BLaER1 treated with 17β-estradiol and CSF1 and Interleukin-3, amounts not matched to agents 10 nM and 100 nM (cell line): Measurements from ENCODE around the gene CERS1.
A peak's percentile ranks its signal among the peaks of the same experiment; 100 is the strongest.

Source experiments
- H3K27ac ChIP-seq, 11 experiments: shearing (Covaris generic); formaldehyde crosslinking; 2 replicates each; pipeline ENCODE4 v1.8.1; 2022
- H3K27me3 ChIP-seq, 11 experiments: shearing (Covaris generic); formaldehyde crosslinking; 2 replicates each; pipeline ENCODE4 v1.8.1; 2022
- H3K36me3 ChIP-seq, 11 experiments: shearing (Covaris generic); formaldehyde crosslinking; 2 replicates each; pipeline ENCODE4 v1.8.1; 2022
- H3K4me1 ChIP-seq, 10 experiments: shearing (Covaris generic); formaldehyde crosslinking; 2 replicates each; pipeline ENCODE4 v1.8.1; 2022
- H3K4me2 ChIP-seq, 11 experiments: shearing (Covaris generic); formaldehyde crosslinking; 2 replicates each; pipeline ENCODE4 v1.8.1; 2022
- H3K4me3 ChIP-seq, 10 experiments: shearing (Covaris generic); formaldehyde crosslinking; 2 replicates each; pipeline ENCODE4 v1.8.1; 2022
- H3K9ac ChIP-seq, 11 experiments: shearing (Covaris generic); formaldehyde crosslinking; 2 replicates each; pipeline ENCODE4 v1.8.1; 2022
- H3K9me3 ChIP-seq, 11 experiments: shearing (Covaris generic); formaldehyde crosslinking; replicated peaks in 1 of 11; 2 replicates each; pipeline ENCODE4 v1.8.1; 2022
- H4K20me1 ChIP-seq, 11 experiments: shearing (Covaris generic); formaldehyde crosslinking; 2 replicates each; pipeline ENCODE4 v1.8.1; 2022
- Cebpa-rat ChIP-seq, 11 experiments: shearing (Covaris generic); IDR thresholded peaks; 2 replicates each; pipeline ENCODE4 v1.8.1; 2022

CERS1 gene

GRCh38 chr19:18898081-18898606, 2.2 kb upstream of the CERS1 start:
- Histone ChIP-seq H3K9me3 (no peaks in the 10 kb centered on the region), H4K20me1 (peaks cover 14 to 85% (median 62%) of the 10 kb centered on the region in 11 experiments; a peak in 19 of 22 replicates), H3K4me2 (no peak overlapping the region), H3K27me3 (peaks cover 46 to 55% (median 50%) of the 10 kb centered on the region in 11 experiments), H3K27ac (no peak overlapping the region), H3K36me3 (peaks cover 30 to 46% (median 36%) of the 10 kb centered on the region in 11 experiments), H3K9ac (no peak overlapping the region), H3K4me3 (no peak overlapping the region), H3K4me1 (peaks cover 17 to 35% (median 33%) of the 10 kb centered on the region in 10 experiments; a peak in 18 of 20 replicates)
- no peak for TF ChIP-seq Cebpa-rat (IDR thresholded peaks at IDR 0.05)

DNA sequence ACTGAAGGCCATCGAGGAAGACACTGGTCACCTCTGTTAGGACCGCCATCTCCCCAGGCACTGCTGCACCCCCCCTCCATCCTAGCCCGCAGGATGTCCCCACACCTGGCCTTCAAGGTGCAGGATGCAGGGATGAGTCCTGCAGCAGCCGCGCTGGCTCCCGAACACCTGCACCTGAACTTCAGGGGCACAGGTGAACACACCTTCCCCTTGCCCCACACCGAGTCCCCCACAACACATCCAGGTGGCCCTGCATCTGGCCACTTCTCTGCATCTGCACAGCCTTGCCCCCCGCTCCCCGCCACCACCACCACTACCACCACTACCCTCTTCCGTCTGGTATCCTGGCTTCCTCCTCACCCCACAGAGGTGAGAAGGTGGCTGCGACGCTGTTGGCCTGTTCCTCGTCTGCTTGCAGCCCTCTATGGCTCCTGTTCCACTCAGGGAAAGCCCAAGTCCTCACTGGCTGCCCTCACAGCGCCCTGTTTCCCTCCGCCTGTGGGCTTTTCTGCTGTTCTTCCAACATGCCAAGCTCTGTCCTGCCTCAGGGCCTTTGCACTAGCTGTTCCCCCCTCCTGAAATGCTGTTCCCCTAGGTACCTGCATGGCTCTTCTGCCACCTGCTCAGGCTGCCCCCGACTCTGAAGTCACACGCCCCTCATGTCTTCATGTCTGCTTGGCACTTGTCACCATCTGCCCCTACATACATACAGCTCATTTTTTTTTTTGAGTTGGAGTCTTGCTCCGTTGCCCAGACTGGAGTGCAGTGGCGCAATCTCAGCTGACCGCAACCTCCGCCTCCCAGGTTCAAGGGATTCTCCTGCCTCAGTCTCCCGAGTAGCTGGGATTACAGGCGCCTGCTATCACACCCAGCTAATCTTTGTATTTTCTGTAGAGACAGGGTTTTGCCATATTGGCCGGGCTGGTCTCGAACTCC, 1.4 kb upstream of the CERS1 start:
- peaks cover 53 to 63% (median 58%) of the 10 kb centered on the region in 11 experiments for H3K27me3 ChIP-seq
- no peak for TF ChIP-seq Cebpa-rat (IDR thresholded peaks at IDR 0.05)

GRCh38 chr19:18896421-18896841, 473 bp upstream of the CERS1 start:
- no peak overlapping the region for H3K27ac ChIP-seq
- peaks cover 17 to 37% (median 29%) of the 10 kb centered on the region in 10 experiments; a peak in 18 of 20 replicates for H3K4me1 ChIP-seq
- no peak overlapping the region for H3K4me3 ChIP-seq
- H3K4me2 ChIP-seq = no peak overlapping the region
- H3K9me3 ChIP-seq = no peaks in the 10 kb centered on the region
- TF ChIP-seq Cebpa-rat (IDR thresholded peaks at IDR 0.05) = no peak
- peaks cover 57 to 72% (median 67%) of the 10 kb centered on the region in 11 experiments for H3K27me3 ChIP-seq
- peaks cover 14 to 80% (median 59%) of the 10 kb centered on the region in 11 experiments; a peak in 19 of 22 replicates for H4K20me1 ChIP-seq
- peaks cover 24 to 31% (median 27%) of the 10 kb centered on the region in 11 experiments for H3K36me3 ChIP-seq
- no peak overlapping the region for H3K9ac ChIP-seq

More for the DNA sequence above, 1.4 kb upstream of the CERS1 start:
- H3K9me3 ChIP-seq = no peaks in the 10 kb centered on the region
- H3K9ac ChIP-seq = no peak overlapping the region
- no peak overlapping the region for H3K4me2 ChIP-seq
- peaks cover 17 to 35% (median 29%) of the 10 kb centered on the region in 10 experiments; a peak in 18 of 20 replicates for H3K4me1 ChIP-seq
- peaks cover 14 to 80% (median 60%) of the 10 kb centered on the region in 11 experiments; a peak in 19 of 22 replicates for H4K20me1 ChIP-seq
- peaks cover 27 to 40% (median 30%) of the 10 kb centered on the region in 11 experiments for H3K36me3 ChIP-seq
- no peak overlapping the region for H3K4me3 ChIP-seq
- H3K27ac ChIP-seq = no peak overlapping the region

- peaks cover 4 to 68% (median 50%) of the 10 kb centered on the region in 11 experiments; a peak in 19 of 22 replicates for H4K20me1 ChIP-seq
- 0 out of 22 replicates have a peak overlapping the region, but pooled peaks of 2 of the 11 experiments have one; percentile 6 to 39 for H3K9ac ChIP-seq
- no peak overlapping the region for H3K27ac ChIP-seq
- peaks cover 17 to 37% (median 29%) of the 10 kb centered on the region in 10 experiments; a peak in 18 of 20 replicates for H3K4me1 ChIP-seq
- H3K4me2 ChIP-seq = peak overlapping the region; percentile 65 to 81 (median 74)
- peaks cover 13 to 19% (median 16%) of the 10 kb centered on the region in 11 experiments for H3K36me3 ChIP-seq
- peaks cover 57 to 76% (median 71%) of the 10 kb centered on the region in 11 experiments for H3K27me3 ChIP-seq
- H3K4me3 ChIP-seq = peak overlapping the region in 9 of 10 experiments; percentile 28 to 57 (median 44); a peak in 16 of 20 replicates
- H3K9me3 ChIP-seq = no peaks in the 10 kb centered on the region
- TF ChIP-seq Cebpa-rat (IDR thresholded peaks at IDR 0.05) = no peak
Observed at GRCh38 chr19:18895038-18895823, 727 bp downstream of the CERS1 start.

- no peak for TF ChIP-seq Cebpa-rat (IDR thresholded peaks at IDR 0.05)
- Histone ChIP-seq H3K27me3 (peaks cover 57 to 76% (median 71%) of the 10 kb centered on the region in 11 experiments), H3K9me3 (no peaks in the 10 kb centered on the region), H3K36me3 (peaks cover 5 to 12% (median 8%) of the 10 kb centered on the region in 11 experiments; a peak in 17 of 22 replicates), H3K4me1 (peaks cover 17 to 37% (median 29%) of the 10 kb centered on the region in 10 experiments; a peak in 18 of 20 replicates), H3K27ac (no peak overlapping the region), H4K20me1 (peaks cover 0 to 60% (median 43%) of the 10 kb centered on the region in 11 experiments; a peak in 18 of 22 replicates), H3K4me3 (peak overlapping the region in 2 of 10 experiments; percentile 15 to 41; a peak in 2 of 20 replicates), H3K9ac (no peak overlapping the region), H3K4me2 (peak overlapping the region in 10 of 11 experiments; percentile 29 to 81 (median 74); a peak in 18 of 22 replicates)
Observed at GRCh38 chr19:18894254-18895037, 1.5 kb downstream of the CERS1 start.

DNA sequence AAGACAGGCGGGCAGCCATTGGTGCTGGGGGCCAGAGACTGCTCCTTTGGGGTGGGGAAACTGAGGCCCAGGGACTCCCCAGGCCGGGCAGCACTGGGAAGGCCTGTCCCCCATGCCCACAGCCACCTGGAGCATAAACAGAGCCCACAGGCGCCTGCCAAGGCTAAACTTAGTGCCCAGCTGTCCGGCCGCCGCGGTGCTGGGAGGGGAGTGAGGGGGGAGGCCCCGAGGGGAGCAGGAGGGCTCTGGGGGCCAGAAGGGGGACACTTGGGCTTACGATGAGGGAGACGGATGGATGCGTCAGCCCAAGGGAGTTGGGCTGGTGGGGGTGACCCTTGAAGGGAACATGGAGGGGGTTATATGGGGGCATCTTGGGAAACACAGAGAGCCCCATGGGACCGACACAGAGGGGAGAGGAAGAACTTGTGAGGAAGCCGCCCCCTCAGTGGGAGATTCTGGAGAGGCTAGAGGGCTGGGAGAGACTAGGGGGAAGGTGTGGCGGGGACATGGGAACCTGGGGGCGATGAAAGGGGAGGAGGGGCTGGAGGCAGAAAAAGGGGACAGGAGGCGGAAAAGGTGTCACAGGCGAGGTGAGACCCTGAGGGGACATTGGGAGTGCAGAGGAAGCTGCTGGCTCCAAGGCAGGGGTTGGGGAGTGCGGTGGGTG, 2.2 kb downstream of the CERS1 start:
- H4K20me1 ChIP-seq = peaks cover 0 to 52% (median 36%) of the 10 kb centered on the region in 11 experiments; a peak in 18 of 22 replicates
- H3K4me1 ChIP-seq = peaks cover 17 to 37% (median 29%) of the 10 kb centered on the region in 10 experiments; a peak in 18 of 20 replicates
- TF ChIP-seq Cebpa-rat (IDR thresholded peaks at IDR 0.05) = no peak
- H3K9ac ChIP-seq = peak overlapping the region in 2 of 11 experiments; percentile 13 to 15; a peak in 1 of 22 replicates
- peaks cover 0 to 4% (median under 1%) of the 10 kb centered on the region in 11 experiments; a peak in 7 of 22 replicates for H3K36me3 ChIP-seq
- H3K27ac ChIP-seq = no peak overlapping the region
- H3K4me2 ChIP-seq = peak overlapping the region in 9 of 11 experiments; percentile 29 to 81 (median 74); a peak in 17 of 22 replicates
- peaks cover 57 to 76% (median 71%) of the 10 kb centered on the region in 11 experiments for H3K27me3 ChIP-seq
- no peak overlapping the region; a peak in 1 of 20 replicates for H3K4me3 ChIP-seq
- no peaks in the 10 kb centered on the region for H3K9me3 ChIP-seq
